ENCODE data around the gene ZCRB1.

GRCh38 chr12:42336286-42336685 lies 10.4 kb upstream of the ZCRB1 start:
- TF ChIP-seq, protein P1, sequence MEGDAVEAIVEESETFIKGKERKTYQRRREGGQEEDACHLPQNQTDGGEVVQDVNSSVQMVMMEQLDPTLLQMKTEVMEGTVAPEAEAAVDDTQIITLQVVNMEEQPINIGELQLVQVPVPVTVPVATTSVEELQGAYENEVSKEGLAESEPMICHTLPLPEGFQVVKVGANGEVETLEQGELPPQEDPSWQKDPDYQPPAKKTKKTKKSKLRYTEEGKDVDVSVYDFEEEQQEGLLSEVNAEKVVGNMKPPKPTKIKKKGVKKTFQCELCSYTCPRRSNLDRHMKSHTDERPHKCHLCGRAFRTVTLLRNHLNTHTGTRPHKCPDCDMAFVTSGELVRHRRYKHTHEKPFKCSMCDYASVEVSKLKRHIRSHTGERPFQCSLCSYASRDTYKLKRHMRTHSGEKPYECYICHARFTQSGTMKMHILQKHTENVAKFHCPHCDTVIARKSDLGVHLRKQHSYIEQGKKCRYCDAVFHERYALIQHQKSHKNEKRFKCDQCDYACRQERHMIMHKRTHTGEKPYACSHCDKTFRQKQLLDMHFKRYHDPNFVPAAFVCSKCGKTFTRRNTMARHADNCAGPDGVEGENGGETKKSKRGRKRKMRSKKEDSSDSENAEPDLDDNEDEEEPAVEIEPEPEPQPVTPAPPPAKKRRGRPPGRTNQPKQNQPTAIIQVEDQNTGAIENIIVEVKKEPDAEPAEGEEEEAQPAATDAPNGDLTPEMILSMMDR (IDR thresholded peaks at IDR 0.05) = no peak
- TF ChIP-seq ZFX (IDR thresholded peaks at IDR 0.05; ENCODE audit: borderline replicate concordance) = no peak
